H9 (cell line): ENCODE data around the gene KCNK1. TPM values are rescaled to one million over a fixed set of nuclear protein-coding genes. Genes with fewer than 3 reads are reported as not detected.

Experiments used
- DNase-seq: peaks from one replicate; pipeline ENCODE4 v3.0.0-alpha.2; 2017
- H2AFZ ChIP-seq: one replicate; pipeline ENCODE4 v1.6.1; 2013; ENCODE audit warnings: mild to moderate bottlenecking, low read length, control low read depth, moderate library complexity
- H2AK5ac ChIP-seq: 2 replicates; pipeline ENCODE4 v1.6.1; 2013; ENCODE audit warnings: low read length, control low read depth, mixed read lengths; ENCODE audit not compliant: insufficient read length
- H2BK120ac ChIP-seq: one replicate; pipeline ENCODE4 v1.6.1; 2013; ENCODE audit warnings: low read depth, mild to moderate bottlenecking, low read length, control low read depth, inconsistent platforms; ENCODE audit not compliant: poor library complexity, severe bottlenecking
- H2BK12ac ChIP-seq: 2 replicates; pipeline ENCODE4 v1.6.1; 2013; ENCODE audit warnings: low read length, control low read depth, mixed read lengths, low read depth; ENCODE audit not compliant: insufficient read length
- H2BK15ac ChIP-seq: 2 replicates; pipeline ENCODE4 v1.6.1; 2013; ENCODE audit warnings: low read depth, low read length, control low read depth
- H2BK20ac ChIP-seq: one replicate; pipeline ENCODE4 v1.6.1; 2013; ENCODE audit warnings: low read depth, mild to moderate bottlenecking, low read length, control low read depth, inconsistent platforms; ENCODE audit not compliant: poor library complexity, severe bottlenecking
- H2BK5ac ChIP-seq: 2 replicates; pipeline ENCODE4 v1.6.1; 2013; ENCODE audit warnings: low read length, control low read depth, mixed read lengths; ENCODE audit not compliant: insufficient read length
- H3K14ac ChIP-seq: 2 replicates; pipeline ENCODE4 v1.6.1; 2013; ENCODE audit warnings: low read length, control low read depth; ENCODE audit not compliant: insufficient read depth
- H3K18ac ChIP-seq: 2 replicates; pipeline ENCODE4 v1.6.1; 2013; ENCODE audit warnings: low read depth, mild to moderate bottlenecking, mixed read lengths, low read length, control low read depth; ENCODE audit not compliant: insufficient read length
- H3K23ac ChIP-seq: 2 replicates; pipeline ENCODE4 v1.6.1; 2013; ENCODE audit warnings: low read length, control low read depth, mixed read lengths, low read depth; ENCODE audit not compliant: insufficient read length
- H3K23me2 ChIP-seq: 2 replicates; pipeline ENCODE4 v1.6.1; 2013; ENCODE audit warnings: low read depth, mild to moderate bottlenecking, mixed read lengths, low read length, control low read depth; ENCODE audit not compliant: insufficient read length, poor library complexity, severe bottlenecking
- H3K27ac ChIP-seq: 2 replicates; pipeline ENCODE4 v1.5.1; 2013; ENCODE audit warnings: low read length, control low read depth, mixed read lengths, low read depth; ENCODE audit not compliant: insufficient read length
- H3K27me3 ChIP-seq: 2 replicates; pipeline ENCODE4 v1.6.1; 2013; ENCODE audit warnings: low read length, control low read depth, inconsistent platforms; ENCODE audit not compliant: insufficient read depth
- H3K4ac ChIP-seq: 2 replicates; pipeline ENCODE4 v1.6.1; 2013; ENCODE audit warnings: low read depth, mild to moderate bottlenecking, control low read depth, inconsistent platforms, low read length, moderate library complexity
- H3K4me1 ChIP-seq: 2 replicates; pipeline ENCODE4 v1.6.1; 2013; ENCODE audit warnings: low read length, control low read depth, inconsistent platforms; ENCODE audit not compliant: insufficient read depth
- H3K4me2 ChIP-seq: 2 replicates; pipeline ENCODE4 v1.6.1; 2013; ENCODE audit warnings: low read length, control low read depth, mixed read lengths; ENCODE audit not compliant: insufficient read length, insufficient read depth
- H3K56ac ChIP-seq: 2 replicates; pipeline ENCODE4 v1.6.1; 2013; ENCODE audit warnings: low read depth, mild to moderate bottlenecking, mixed read lengths, low read length, control low read depth; ENCODE audit not compliant: insufficient read length
- H3K79me1 ChIP-seq: 2 replicates; pipeline ENCODE4 v1.6.1; 2013; ENCODE audit warnings: low read depth, mild to moderate bottlenecking, moderate library complexity, low read length, control low read depth, inconsistent platforms; ENCODE audit not compliant: insufficient read depth, poor library complexity, severe bottlenecking
- H3K79me2 ChIP-seq: 2 replicates; pipeline ENCODE4 v1.6.1; 2013; ENCODE audit warnings: low read length, control low read depth, inconsistent platforms; ENCODE audit not compliant: insufficient read depth
- H3K9ac ChIP-seq: 2 replicates; pipeline ENCODE4 v1.6.1; 2013; ENCODE audit warnings: low read length, control low read depth, mixed read lengths; ENCODE audit not compliant: insufficient read length; ENCODE audit errors: extremely low read depth
- H3K9me3 ChIP-seq: one replicate; pipeline ENCODE4 v1.6.1; 2013; ENCODE audit warnings: low read depth, low read length, inconsistent platforms; ENCODE audit not compliant: control insufficient read depth
- H3T11ph ChIP-seq: one replicate; pipeline ENCODE4 v1.6.1; 2013; ENCODE audit warnings: mild to moderate bottlenecking, low read length, control low read depth, inconsistent platforms
- H4K20me1 ChIP-seq: one replicate; pipeline ENCODE4 v1.6.1; 2013; ENCODE audit not compliant: control insufficient read depth, insufficient read length, insufficient read depth
- H4K5ac ChIP-seq: 2 replicates; pipeline ENCODE4 v1.6.1; 2013; ENCODE audit warnings: low read depth, mild to moderate bottlenecking, mixed read lengths, low read length, control low read depth; ENCODE audit not compliant: insufficient read length
- H4K8ac ChIP-seq: replicated peaks from 2 replicates; pipeline ENCODE4 v1.6.1; 2013; ENCODE audit warnings: low read length, control low read depth, mixed read lengths, low read depth; ENCODE audit not compliant: insufficient read length
- H4K91ac ChIP-seq: 2 replicates; pipeline ENCODE4 v1.6.1; 2013; ENCODE audit warnings: low read depth, mild to moderate bottlenecking, moderate library complexity, mixed read lengths, low read length, control low read depth; ENCODE audit not compliant: insufficient read length
- H3K27ac Mint-ChIP-seq, 3 experiments: 2 replicates in 2 of 3; 3 replicates in 1 of 3; pipeline ENCODE4 v1.8.0; 2020 to 2021; ENCODE audit warnings: mixed read lengths in 3 of 3, mild to moderate bottlenecking in 1 of 3, moderate library complexity in 1 of 3
- H3K27me3 Mint-ChIP-seq: 2 replicates; pipeline ENCODE4 v1.8.0; 2021; ENCODE audit warnings: low read depth, mild to moderate bottlenecking, moderate library complexity, mixed read lengths
- H3K36me3 Mint-ChIP-seq, 3 experiments: 2 replicates in 2 of 3; 3 replicates in 1 of 3; pipeline ENCODE4 v1.8.0; 2020 to 2021; ENCODE audit warnings: low read depth in 3 of 3, mixed read lengths in 3 of 3; ENCODE audit not compliant: insufficient read depth in 1 of 3
- H3K4me1 Mint-ChIP-seq, 2 experiments: 2 replicates each; pipeline ENCODE4 v1.8.0; 2020; ENCODE audit warnings: mixed read lengths in 2 of 2
- H3K4me3 Mint-ChIP-seq, 2 experiments: 2 replicates in 1 of 2; 3 replicates in 1 of 2; pipeline ENCODE4 v1.8.0; 2020 to 2021; ENCODE audit warnings: mild to moderate bottlenecking in 2 of 2, mixed read lengths in 2 of 2, moderate library complexity in 1 of 2
- H3K9me3 Mint-ChIP-seq, 2 experiments: 2 replicates in 1 of 2; 3 replicates in 1 of 2; pipeline ENCODE4 v1.8.0; 2020; ENCODE audit warnings: mild to moderate bottlenecking in 2 of 2, mixed read lengths in 2 of 2, moderate library complexity in 1 of 2
- WGBS: extraction: QIAGEN DNeasy Blood & Tissue Kit; methylation state at CpG from one replicate; pipeline ENCODE4 v1.1.7; 2013; ENCODE audit warnings: missing lambda C conversion rate, low lambda C conversion rate, mixed read lengths; ENCODE audit not compliant: insufficient read length; ENCODE audit errors: extremely low coverage; 5-methylcytosine and 5-hydroxymethylcytosine counted together
- total RNA-seq: library from RNA; stranded (reverse); gene quantifications from 2 replicates; pipeline ENCODE4 v1.2.1, GENCODE V29; 2021
- TF ChIP-seq, protein P1 (sequence below): fragments of 200-600 bp; sonication (generic); conservative IDR thresholded peaks from 3 replicates; pipeline ENCODE4 v1.8.0; 2021; ENCODE audit warnings: antibody characterized with exemption, mild to moderate bottlenecking

The KCNK1 gene
- total RNA-seq, 1 experiment from 2014 or later: 9.9 TPM

DNA sequence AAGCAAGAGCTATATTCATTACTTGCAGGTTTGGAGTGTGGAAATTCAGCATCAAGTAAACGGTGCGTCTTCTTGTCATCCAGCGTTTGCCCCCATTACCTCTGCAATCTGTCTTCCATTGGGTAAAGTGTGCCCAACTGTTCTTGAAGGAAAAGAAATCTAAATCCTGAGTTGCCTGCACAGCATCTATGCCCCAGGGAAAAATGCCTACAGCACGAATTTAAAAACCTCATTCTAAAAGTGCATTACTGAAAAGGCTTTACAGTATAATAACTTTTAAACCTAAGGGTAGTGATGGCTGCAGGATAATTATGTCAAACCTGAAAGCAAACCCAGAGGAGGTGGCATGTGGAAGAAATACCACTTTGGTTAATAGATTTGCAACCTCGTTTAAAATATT lies 37.2 kb downstream of the KCNK1 start:
- Histone ChIP-seq H3K18ac (no peak overlapping the region), H3K4ac (no peak overlapping the region), H3T11ph (no peak overlapping the region), H2AK5ac (no peak overlapping the region), H3K14ac (no peak overlapping the region), H2BK15ac (no peak overlapping the region), H2BK20ac (no peak overlapping the region), H4K8ac (no peak overlapping the region), H4K91ac (no peak overlapping the region), H2BK12ac (no peak overlapping the region), H3K79me2 (no peaks in the 10 kb centered on the region), H2BK120ac (no peak overlapping the region), H4K5ac (no peak overlapping the region), H3K79me1 (no peaks in the 10 kb centered on the region), H2BK5ac (no peak overlapping the region), H3K23me2 (no peaks in the 10 kb centered on the region), H3K9ac (no peak overlapping the region), H3K4me2 (no peak overlapping the region), H3K23ac (no peak overlapping the region), H4K20me1 (no peaks in the 10 kb centered on the region), H3K56ac (no peak overlapping the region), H3K27ac (no peak overlapping the region), H3K9me3 (no peaks in the 10 kb centered on the region), H3K4me1 (peaks cover 4% of the 10 kb centered on the region; the same call in 1 of the 2 replicates), H2AFZ (no peak overlapping the region), H3K27me3 (no peaks in the 10 kb centered on the region)
- H3K4me1 Mint-ChIP-seq: peaks cover 27 to 38% of the 10 kb centered on the region in 2 experiments
- TF ChIP-seq, protein P1, sequence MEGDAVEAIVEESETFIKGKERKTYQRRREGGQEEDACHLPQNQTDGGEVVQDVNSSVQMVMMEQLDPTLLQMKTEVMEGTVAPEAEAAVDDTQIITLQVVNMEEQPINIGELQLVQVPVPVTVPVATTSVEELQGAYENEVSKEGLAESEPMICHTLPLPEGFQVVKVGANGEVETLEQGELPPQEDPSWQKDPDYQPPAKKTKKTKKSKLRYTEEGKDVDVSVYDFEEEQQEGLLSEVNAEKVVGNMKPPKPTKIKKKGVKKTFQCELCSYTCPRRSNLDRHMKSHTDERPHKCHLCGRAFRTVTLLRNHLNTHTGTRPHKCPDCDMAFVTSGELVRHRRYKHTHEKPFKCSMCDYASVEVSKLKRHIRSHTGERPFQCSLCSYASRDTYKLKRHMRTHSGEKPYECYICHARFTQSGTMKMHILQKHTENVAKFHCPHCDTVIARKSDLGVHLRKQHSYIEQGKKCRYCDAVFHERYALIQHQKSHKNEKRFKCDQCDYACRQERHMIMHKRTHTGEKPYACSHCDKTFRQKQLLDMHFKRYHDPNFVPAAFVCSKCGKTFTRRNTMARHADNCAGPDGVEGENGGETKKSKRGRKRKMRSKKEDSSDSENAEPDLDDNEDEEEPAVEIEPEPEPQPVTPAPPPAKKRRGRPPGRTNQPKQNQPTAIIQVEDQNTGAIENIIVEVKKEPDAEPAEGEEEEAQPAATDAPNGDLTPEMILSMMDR: no peak
- peaks cover 3% of the 10 kb centered on the region in 2 experiments; a peak in 1 of 5 replicates for H3K9me3 Mint-ChIP-seq
- H3K27ac Mint-ChIP-seq: no peak overlapping the region
- peaks cover 5 to 9% (median 5%) of the 10 kb centered on the region in 3 experiments for H3K36me3 Mint-ChIP-seq
- no CpG with 5 or more reads among the region's 5 CpGs for WGBS
- no peaks in the 10 kb centered on the region for H3K27me3 Mint-ChIP-seq
- H3K4me3 Mint-ChIP-seq: no peak overlapping the region
- no peak for DNase-seq
